Large intestine (tissue), 3 donors: ENCODE measurements around the gene PTPRM. TPM values are rescaled to one million over a fixed set of nuclear protein-coding genes. Genes with fewer than 3 reads are reported as not detected.

Experiments used
- DNase-seq, 2 donors: peaks; one replicate each; pipeline versions ENCODE4 v3.0.0 to v3.0.0-alpha.2; 2013
- H3K27ac ChIP-seq: one replicate; pipeline ENCODE4 v1.5.1; 2013; ENCODE audit warnings: low read length
- H3K27me3 ChIP-seq: 2 replicates; pipeline ENCODE4 v1.6.1; 2013; ENCODE audit warnings: low read length; ENCODE audit not compliant: control insufficient read depth, insufficient read depth
- H3K36me3 ChIP-seq: 2 replicates; pipeline ENCODE4 v1.6.1; 2013; ENCODE audit warnings: low read length; ENCODE audit not compliant: control insufficient read depth, insufficient read depth
- H3K4me1 ChIP-seq: one replicate; pipeline ENCODE4 v1.6.1; 2013; ENCODE audit warnings: low read length; ENCODE audit not compliant: control insufficient read depth, insufficient read depth
- H3K4me3 ChIP-seq: one replicate; pipeline ENCODE4 v1.5.1; 2013; ENCODE audit warnings: low read length
- H3K9me3 ChIP-seq: one replicate; pipeline ENCODE4 v1.6.1; 2013; ENCODE audit warnings: mild to moderate bottlenecking, low read depth, low read length, moderate library complexity; ENCODE audit not compliant: control insufficient read depth
- WGBS: methylation state at CpG from one replicate; pipeline ENCODE4 v1.1.5; 2013; ENCODE audit warnings: low lambda C conversion rate; ENCODE audit not compliant: insufficient coverage; 5-methylcytosine and 5-hydroxymethylcytosine counted together
- polyA plus RNA-seq: library from polyadenylated mRNA; unstranded; fragments of 120-200 nt; gene quantifications from one replicate; pipeline ENCODE4 v1.2.1, GENCODE V29; 2013

PTPRM gene
- polyA plus RNA-seq, 1 donor, result 27.2 TPM

- Histone ChIP-seq H3K27me3 (no peaks in the 10 kb centered on the region), H3K9me3 (no peaks in the 10 kb centered on the region), H3K36me3 (no peaks in the 10 kb centered on the region), H3K4me3 (no peak overlapping the region), H3K4me1 (no peaks in the 10 kb centered on the region), H3K27ac (no peak overlapping the region)
- peak; percentile 19 to 34 for DNase-seq
- WGBS, result no CpG with 5 or more reads among the region's 5 CpGs
Observed at GRCh38 chr18:7789856-7790552, 222.9 kb downstream of the PTPRM start.

GRCh38 chr18:7793100-7793499 lies 226.0 kb downstream of the PTPRM start:
- H3K9me3 ChIP-seq, result no peaks in the 10 kb centered on the region
- DNase-seq, result no peak
- no peaks in the 10 kb centered on the region for H3K4me1 ChIP-seq
- 100% methylated on average over 1 of the region's 5 CpGs for WGBS
- no peak overlapping the region for H3K4me3 ChIP-seq
- H3K27me3 ChIP-seq, result no peaks in the 10 kb centered on the region
- no peaks in the 10 kb centered on the region for H3K36me3 ChIP-seq
- H3K27ac ChIP-seq, result no peak overlapping the region

GRCh38 chr18:7803956-7804469 lies 236.9 kb downstream of the PTPRM start:
- H3K4me1 ChIP-seq, result no peaks in the 10 kb centered on the region
- H3K9me3 ChIP-seq, result no peaks in the 10 kb centered on the region
- H3K27me3 ChIP-seq, result no peaks in the 10 kb centered on the region
- no CpG with 5 or more reads among the region's 4 CpGs for WGBS
- no peak overlapping the region for H3K4me3 ChIP-seq
- no peak for DNase-seq
- no peak overlapping the region for H3K27ac ChIP-seq
- H3K36me3 ChIP-seq, result no peaks in the 10 kb centered on the region

DNA sequence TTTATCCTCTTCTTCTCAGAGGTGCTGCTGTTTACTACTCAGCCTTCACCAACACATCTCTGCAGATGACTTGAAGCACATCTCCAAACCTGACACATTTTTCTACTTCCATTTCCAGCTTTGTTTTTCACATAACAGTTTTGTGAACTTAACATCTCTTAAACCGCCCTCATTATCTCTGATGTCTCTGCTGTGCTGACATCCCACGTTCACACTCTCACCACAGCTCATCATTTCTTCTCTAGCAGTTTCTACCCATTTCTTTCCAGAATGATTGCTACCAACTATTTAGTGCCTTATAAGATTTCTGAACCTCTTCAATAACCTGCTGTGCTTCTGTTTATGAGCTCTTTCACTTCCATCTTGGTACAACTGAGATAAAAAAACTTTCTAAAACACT lies 238.0 kb downstream of the PTPRM start:
- Histone ChIP-seq H3K9me3 (no peaks in the 10 kb centered on the region), H3K27me3 (no peaks in the 10 kb centered on the region), H3K4me3 (no peak overlapping the region), H3K36me3 (no peaks in the 10 kb centered on the region), H3K4me1 (no peaks in the 10 kb centered on the region), H3K27ac (no peak overlapping the region)
- WGBS, result 100% methylated on average over 2 of the region's 2 CpGs
- no peak for DNase-seq

DNA sequence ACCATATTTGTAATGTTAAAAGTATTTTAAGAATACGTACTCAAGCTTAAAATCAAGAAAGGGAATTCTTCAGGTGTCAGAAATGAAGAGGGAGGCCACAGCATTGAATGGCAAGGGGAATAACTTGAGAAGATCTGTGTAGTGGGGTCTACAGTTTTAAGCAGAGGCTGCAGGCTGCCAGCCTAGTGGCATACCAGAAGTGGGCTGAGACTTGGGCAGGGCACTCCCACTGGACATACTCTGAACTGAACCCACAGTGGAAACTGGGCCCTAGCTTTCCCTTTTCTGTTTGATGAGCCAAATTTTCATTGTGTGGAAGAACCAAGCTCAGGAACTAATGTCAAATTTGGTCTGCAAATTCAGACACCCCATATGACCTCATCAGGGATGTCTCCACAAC lies 238.8 kb downstream of the PTPRM start:
- Histone ChIP-seq H3K4me1 (no peaks in the 10 kb centered on the region), H3K27ac (no peak overlapping the region), H3K36me3 (no peaks in the 10 kb centered on the region), H3K4me3 (no peak overlapping the region), H3K27me3 (no peaks in the 10 kb centered on the region), H3K9me3 (no peaks in the 10 kb centered on the region)
- DNase-seq, result no peak
- 100% methylated on average over 1 of the region's 1 CpG for WGBS

DNA sequence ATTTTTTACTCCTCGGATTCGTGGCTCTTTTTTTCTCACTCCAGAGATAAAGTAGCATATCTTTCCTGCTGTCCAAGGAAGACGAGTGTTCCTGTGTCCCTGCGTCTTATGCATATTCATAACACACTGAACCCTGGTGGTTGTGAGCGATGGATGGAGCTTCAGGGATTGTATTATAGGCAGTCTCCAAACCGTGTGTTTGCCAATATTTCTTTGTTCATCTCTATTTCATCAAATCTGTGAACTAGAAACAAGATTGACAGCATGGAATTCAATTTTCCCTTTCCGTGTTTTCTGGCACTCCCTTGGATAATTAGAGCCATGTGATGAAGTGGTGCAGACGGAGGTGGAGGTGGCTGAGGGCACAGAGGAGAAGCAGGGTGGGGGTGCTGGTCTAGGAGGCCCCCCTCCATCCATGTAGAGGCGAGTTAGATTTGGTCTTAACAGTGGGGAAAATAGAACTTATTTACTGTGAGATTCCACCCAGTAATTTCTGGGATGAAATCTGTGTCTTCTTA lies 240.9 kb downstream of the PTPRM start:
- WGBS, result 78% methylated on average over 2 of the region's 9 CpGs
- Histone ChIP-seq H3K27ac (no peak overlapping the region), H3K4me3 (no peak overlapping the region), H3K4me1 (no peaks in the 10 kb centered on the region), H3K9me3 (no peaks in the 10 kb centered on the region), H3K27me3 (no peaks in the 10 kb centered on the region), H3K36me3 (no peaks in the 10 kb centered on the region)
- no peak for DNase-seq

DNA sequence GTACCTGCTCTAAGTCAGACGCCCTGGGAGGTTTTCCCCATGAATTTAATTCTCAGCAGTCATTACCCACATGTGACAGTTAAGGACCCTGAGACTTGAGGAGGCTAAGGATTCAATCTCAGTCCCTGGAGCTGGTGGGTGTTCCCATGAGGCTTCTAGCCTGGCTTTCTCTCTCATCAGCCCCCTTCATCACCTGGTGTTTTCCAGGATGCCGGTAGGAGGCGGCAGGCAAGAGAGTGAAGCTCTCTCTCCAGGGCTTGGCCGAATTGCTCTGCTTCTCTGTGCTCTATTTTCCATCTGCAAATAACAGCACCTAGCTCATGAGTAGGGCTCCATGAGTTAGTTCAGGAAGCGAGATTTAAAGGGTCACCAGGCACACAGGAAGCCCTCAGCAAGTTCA lies 241.9 kb downstream of the PTPRM start:
- no peaks in the 10 kb centered on the region for H3K27me3 ChIP-seq
- H3K27ac ChIP-seq, result no peak overlapping the region
- no peak for DNase-seq
- WGBS, result no CpG with 5 or more reads among the region's 5 CpGs
- H3K36me3 ChIP-seq, result no peaks in the 10 kb centered on the region
- H3K9me3 ChIP-seq, result peaks cover under 1% of the 10 kb centered on the region
- H3K4me3 ChIP-seq, result no peak overlapping the region
- H3K4me1 ChIP-seq, result no peaks in the 10 kb centered on the region

DNA sequence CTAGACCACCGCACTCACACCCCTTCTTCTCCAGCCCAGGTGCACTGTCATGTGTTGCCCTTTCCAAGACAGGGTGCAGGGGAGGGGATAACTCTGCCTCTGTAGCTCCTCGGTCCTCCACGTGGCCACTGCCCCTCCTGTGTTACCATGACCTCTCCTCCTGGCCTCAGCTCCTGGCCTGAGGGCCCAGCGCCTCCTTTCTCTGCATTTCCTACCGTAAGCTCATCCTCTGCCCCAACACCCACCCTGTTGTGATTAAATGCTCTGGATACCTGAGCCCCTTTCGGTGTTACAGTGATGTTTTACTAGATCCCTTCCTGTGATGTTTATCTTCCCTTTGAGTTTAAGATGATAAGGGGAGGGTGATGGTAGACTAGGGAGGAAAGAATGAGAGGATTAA lies 242.3 kb downstream of the PTPRM start:
- DNase-seq, result no peak
- no peak overlapping the region for H3K4me3 ChIP-seq
- peaks cover 4% of the 10 kb centered on the region for H3K9me3 ChIP-seq
- no peaks in the 10 kb centered on the region for H3K36me3 ChIP-seq
- no peaks in the 10 kb centered on the region for H3K27me3 ChIP-seq
- WGBS, result no CpG with 5 or more reads among the region's 6 CpGs
- no peaks in the 10 kb centered on the region for H3K4me1 ChIP-seq
- H3K27ac ChIP-seq, result no peak overlapping the region

GRCh38 chr18:7809978-7810377 lies 242.9 kb downstream of the PTPRM start:
- no peak overlapping the region for H3K4me3 ChIP-seq
- WGBS, result 67% methylated on average over 1 of the region's 5 CpGs
- no peak for DNase-seq
- H3K27ac ChIP-seq, result no peak overlapping the region
- H3K27me3 ChIP-seq, result no peaks in the 10 kb centered on the region
- no peaks in the 10 kb centered on the region for H3K36me3 ChIP-seq
- peaks cover 8% of the 10 kb centered on the region for H3K9me3 ChIP-seq
- no peaks in the 10 kb centered on the region for H3K4me1 ChIP-seq

DNA sequence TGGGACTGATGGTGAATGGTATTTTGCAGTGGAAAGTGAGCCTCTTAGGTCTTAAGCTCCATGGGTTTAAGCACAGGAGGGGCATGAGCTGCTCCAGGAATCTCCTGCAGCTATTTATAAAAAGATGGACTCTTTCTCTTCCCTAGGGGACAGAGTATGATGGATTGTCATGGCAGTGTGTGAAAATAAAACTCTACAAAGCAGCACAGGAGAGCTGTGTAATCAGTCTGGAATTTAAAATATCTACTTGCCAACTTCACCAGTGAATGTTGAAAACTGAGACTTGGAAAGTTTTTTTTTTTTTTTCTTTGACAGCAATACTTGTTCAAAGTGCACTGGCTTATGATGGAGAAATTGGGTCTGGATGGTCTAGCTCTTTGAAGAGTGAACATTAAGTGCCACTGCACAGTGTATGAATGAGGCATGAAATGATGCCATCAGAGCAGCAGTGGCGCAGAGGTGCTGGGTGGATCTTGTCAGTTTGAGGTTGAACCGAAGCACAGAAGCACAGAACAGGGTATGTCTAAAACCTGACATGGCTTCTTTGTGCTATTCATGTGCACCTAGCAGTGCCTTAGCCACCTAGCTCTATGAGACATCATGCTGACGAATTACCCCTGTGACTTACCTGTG lies 245.4 kb downstream of the PTPRM start:
- Histone ChIP-seq H3K4me1 (no peaks in the 10 kb centered on the region), H3K36me3 (no peaks in the 10 kb centered on the region), H3K9me3 (peaks cover 11% of the 10 kb centered on the region), H3K27ac (no peak overlapping the region), H3K4me3 (no peak overlapping the region), H3K27me3 (no peaks in the 10 kb centered on the region)
- no peak for DNase-seq
- 100% methylated on average over 1 of the region's 3 CpGs for WGBS
